Lung (tissue), 12 donors: ENCODE results near the gene AUTS2. TPM values are rescaled to one million over a fixed set of nuclear protein-coding genes. Genes with fewer than 3 reads are reported as not detected.

Experiments
- ATAC-seq: fragments of 200-7000 bp; cut with Tn5 transposase; one replicate; pipeline ENCODE4 v1.9.1; 2020; ENCODE audit warnings: moderate number of reproducible peaks; ENCODE audit not compliant: insufficient read depth, low FRiP score
- DNase-seq, 3 donors: peaks; one replicate each; pipeline ENCODE4 v3.0.0-alpha.2; 2013 to 2017
- H3K27ac ChIP-seq, 2 donors: one replicate each; pipeline ENCODE4 v1.5.1; 2013; ENCODE audit warnings: mild to moderate bottlenecking in 2 of 2, moderate library complexity in 2 of 2, control low read depth in 1 of 2, inconsistent platforms in 1 of 2, low read depth in 1 of 2, low read length in 1 of 2
- H3K27me3 ChIP-seq, 3 donors: one replicate each; pipeline ENCODE4 v1.5.1; 2013; ENCODE audit warnings: low read length in 2 of 3; ENCODE audit not compliant: control insufficient read depth in 3 of 3, insufficient read depth in 3 of 3
- H3K36me3 ChIP-seq, 4 donors: one replicate each; pipeline ENCODE4 v1.5.1; 2013; ENCODE audit warnings: low read length in 4 of 4, mild to moderate bottlenecking in 1 of 4, moderate library complexity in 1 of 4; ENCODE audit not compliant: control insufficient read depth in 4 of 4, insufficient read depth in 4 of 4
- H3K4me1 ChIP-seq, 5 donors: one replicate each; pipeline ENCODE4 v1.5.1; 2013; ENCODE audit warnings: low read length in 5 of 5, mild to moderate bottlenecking in 2 of 5, moderate library complexity in 1 of 5; ENCODE audit not compliant: control insufficient read depth in 5 of 5, insufficient read depth in 5 of 5
- H3K4me3 ChIP-seq: one replicate; pipeline ENCODE4 v1.5.1; 2013; ENCODE audit warnings: mild to moderate bottlenecking, control low read depth, moderate library complexity
- H3K9ac ChIP-seq, 2 donors: one replicate each; pipeline ENCODE4 v1.5.1; 2013; ENCODE audit warnings: low read length in 2 of 2, control low read depth in 1 of 2; ENCODE audit not compliant: insufficient read depth in 1 of 2
- H3K9me3 ChIP-seq, 4 donors: one replicate each; pipeline ENCODE4 v1.5.1; 2013; ENCODE audit warnings: low read length in 3 of 4, mild to moderate bottlenecking in 1 of 4, moderate library complexity in 1 of 4; ENCODE audit not compliant: control insufficient read depth in 4 of 4, insufficient read depth in 3 of 4
- WGBS, 2 donors: extraction: QIAGEN DNeasy Blood & Tissue Kit; methylation state at CpG; one replicate each; pipeline ENCODE4 v1.1.7; 2013; 5-methylcytosine and 5-hydroxymethylcytosine counted together
- polyA plus RNA-seq, 2 donors: library from polyadenylated mRNA; stranded (reverse); fragments of 200-250 nt; gene quantifications; one replicate each; pipeline ENCODE4 v1.2.1, GENCODE V29; 2013
- total RNA-seq, 2 donors: library from RNA; depleted of rRNA in 1 of 2; stranded (reverse); fragments of >200 nt in 1 of 2; gene quantifications; one replicate each; pipeline ENCODE4 v1.2.1, GENCODE V29; 2014 to 2021
- TF ChIP-seq, protein P1 (sequence below): IDR thresholded peaks from 2 replicates; pipeline ENCODE4 v1.5.1; 2012; ENCODE audit warnings: mild to moderate bottlenecking; ENCODE audit errors: control extremely low read depth, extremely low read depth
- donor health status: control.
- donor health status: control.
- donor health status: Bipolar disorder and iron deficiency.
- donor health status: healthy.
- donor health status: DM: yes; HTN: yes; CAD: no.

The AUTS2 gene
- total and polyA plus RNA-seq, 4 donors, result 11.8 to 115 (median 40.6) TPM

DNA sequence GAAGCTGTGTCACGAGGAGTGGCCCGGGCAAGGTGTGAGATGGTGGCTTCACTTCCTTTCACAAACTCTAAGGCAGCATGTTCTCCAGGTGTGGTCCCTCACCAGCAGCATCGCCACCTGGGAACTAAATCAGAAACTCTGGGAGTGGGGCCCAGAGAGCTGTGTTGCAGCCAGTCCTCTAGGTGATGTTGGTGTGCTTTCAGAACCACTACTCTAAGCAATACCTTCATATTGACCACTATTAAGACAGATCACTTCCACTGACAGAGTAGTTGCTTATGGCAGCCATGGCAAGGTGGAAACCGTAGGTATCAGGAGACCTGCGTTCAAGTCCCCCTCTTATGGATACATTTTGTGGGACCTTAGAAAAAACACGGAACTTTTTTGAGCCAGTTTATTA is 1037.9 kb downstream of the AUTS2 start:
- H3K9me3 ChIP-seq, result peaks cover 0 to 2% (median 0%) of the 10 kb centered on the region in 4 donors
- H3K36me3 ChIP-seq, result no peaks in the 10 kb centered on the region
- no peak overlapping the region for H3K4me3 ChIP-seq
- DNase-seq, result no peak
- no peaks in the 10 kb centered on the region for H3K27me3 ChIP-seq
- H3K27ac ChIP-seq, result no peak overlapping the region
- H3K4me1 ChIP-seq, result peaks cover 0 to 21% (median 0%) of the 10 kb centered on the region in 5 donors
- ATAC-seq, result no peak
- 98% methylated on average over 6 of the region's 6 CpGs for WGBS, 2 donors
- TF ChIP-seq, protein P1, sequence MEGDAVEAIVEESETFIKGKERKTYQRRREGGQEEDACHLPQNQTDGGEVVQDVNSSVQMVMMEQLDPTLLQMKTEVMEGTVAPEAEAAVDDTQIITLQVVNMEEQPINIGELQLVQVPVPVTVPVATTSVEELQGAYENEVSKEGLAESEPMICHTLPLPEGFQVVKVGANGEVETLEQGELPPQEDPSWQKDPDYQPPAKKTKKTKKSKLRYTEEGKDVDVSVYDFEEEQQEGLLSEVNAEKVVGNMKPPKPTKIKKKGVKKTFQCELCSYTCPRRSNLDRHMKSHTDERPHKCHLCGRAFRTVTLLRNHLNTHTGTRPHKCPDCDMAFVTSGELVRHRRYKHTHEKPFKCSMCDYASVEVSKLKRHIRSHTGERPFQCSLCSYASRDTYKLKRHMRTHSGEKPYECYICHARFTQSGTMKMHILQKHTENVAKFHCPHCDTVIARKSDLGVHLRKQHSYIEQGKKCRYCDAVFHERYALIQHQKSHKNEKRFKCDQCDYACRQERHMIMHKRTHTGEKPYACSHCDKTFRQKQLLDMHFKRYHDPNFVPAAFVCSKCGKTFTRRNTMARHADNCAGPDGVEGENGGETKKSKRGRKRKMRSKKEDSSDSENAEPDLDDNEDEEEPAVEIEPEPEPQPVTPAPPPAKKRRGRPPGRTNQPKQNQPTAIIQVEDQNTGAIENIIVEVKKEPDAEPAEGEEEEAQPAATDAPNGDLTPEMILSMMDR, result no peak
- no peak overlapping the region for H3K9ac ChIP-seq

DNA sequence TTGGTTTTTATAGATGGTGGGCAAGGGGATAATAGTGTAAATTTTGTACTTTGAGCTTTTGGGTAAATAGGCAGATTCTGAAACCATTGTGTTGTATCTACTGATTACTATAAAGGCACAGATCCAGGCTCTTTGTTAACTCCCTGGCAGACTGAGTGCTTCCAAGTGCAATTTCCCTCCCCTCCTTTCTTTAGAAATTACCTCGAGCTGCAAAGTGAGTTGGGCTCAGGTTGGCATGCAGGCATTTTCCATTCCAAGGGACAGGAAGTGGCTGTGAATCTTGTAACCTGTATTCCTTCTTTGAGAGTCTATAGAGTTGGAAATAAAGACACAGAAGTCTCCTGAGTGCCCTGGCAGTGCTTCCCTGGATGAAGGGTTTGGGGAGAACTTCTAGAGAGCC is 1039.5 kb downstream of the AUTS2 start:
- WGBS, 2 donors, result 35 to 58% methylated on average over 1 of the region's 1 CpG
- Histone ChIP-seq H3K27ac (no peak overlapping the region), H3K9ac (no peak overlapping the region), H3K4me1 (peaks cover 0 to 15% (median 0%) of the 10 kb centered on the region in 5 donors), H3K36me3 (no peaks in the 10 kb centered on the region), H3K4me3 (no peak overlapping the region), H3K9me3 (peaks cover 0 to 4% (median 1%) of the 10 kb centered on the region in 4 donors), H3K27me3 (no peaks in the 10 kb centered on the region)
- ATAC-seq, result no peak
- TF ChIP-seq, protein P1, result no peak
- no peak for DNase-seq

DNA sequence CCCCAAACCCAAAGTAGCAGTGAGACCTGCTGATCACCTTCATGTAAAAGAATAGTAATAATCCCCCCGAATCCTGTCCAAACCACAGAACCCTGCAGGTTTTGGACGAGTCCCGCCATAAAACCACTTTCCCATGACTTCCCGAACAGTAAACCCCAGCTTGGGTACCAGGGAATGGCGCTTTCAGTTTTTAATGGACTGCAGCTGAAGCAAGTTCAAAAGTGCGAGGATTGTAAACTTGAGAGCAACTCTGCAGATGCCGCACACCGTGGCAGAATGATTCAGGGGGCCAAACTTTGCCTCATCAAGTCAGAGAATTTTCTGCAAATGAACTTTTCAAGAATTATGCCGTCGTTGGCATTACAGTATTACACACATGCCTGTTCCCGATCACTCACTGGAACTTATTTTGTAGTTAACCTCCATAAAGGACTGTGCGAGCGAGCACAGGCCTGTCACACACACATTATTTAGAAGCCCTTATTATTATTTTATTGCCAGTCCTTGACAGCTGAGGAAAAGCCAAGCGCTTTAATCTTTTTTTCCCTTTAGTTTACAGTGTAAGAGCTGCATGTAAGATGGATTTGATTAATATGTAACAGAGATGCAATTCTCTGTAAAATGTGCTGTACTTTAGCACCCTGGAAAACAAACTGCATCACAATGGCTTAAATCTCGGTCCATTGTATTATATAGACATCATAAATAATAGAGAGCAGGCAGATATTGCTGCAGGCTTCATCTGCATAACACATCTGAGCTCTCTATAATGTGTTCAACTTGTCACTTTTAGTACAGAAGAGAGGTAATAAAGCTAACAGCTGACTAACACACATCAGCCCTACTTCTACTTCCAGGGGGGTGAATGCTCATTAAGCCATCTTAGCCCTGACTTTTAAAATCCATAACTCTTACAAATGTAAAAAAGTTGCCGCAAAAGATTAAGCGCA is 1040.2 kb downstream of the AUTS2 start:
- no peaks in the 10 kb centered on the region for H3K27me3 ChIP-seq
- H3K4me1 ChIP-seq, result peaks cover 0 to 15% (median 0%) of the 10 kb centered on the region in 5 donors
- H3K9ac ChIP-seq, result no peak overlapping the region
- no peaks in the 10 kb centered on the region for H3K36me3 ChIP-seq
- DNase-seq (peak in 2 of 3 donors; percentile 43 to 54), ATAC-seq (no peak)
- H3K4me3 ChIP-seq, result no peak overlapping the region
- TF ChIP-seq, protein P1, result no peak
- H3K9me3 ChIP-seq, result peaks cover 0 to 4% (median 1%) of the 10 kb centered on the region in 4 donors
- no peak overlapping the region for H3K27ac ChIP-seq
- WGBS, 2 donors, result 89 to 91% methylated on average over 17 of the region's 17 CpGs
